Neural progenitor cell (in vitro differentiated cells): Measurements from ENCODE around the gene FAM210B.

Experiments
- EZH2 ChIP-seq: fragments of 200-600 bp; sonication (generic); IDR thresholded peaks from 2 replicates; pipeline ENCODE4 v1.6.1; 2017; ENCODE audit warnings: antibody characterized with exemption, mild to moderate bottlenecking, moderate library complexity
- TF ChIP-seq, protein P1 (sequence below): fragments of 200-600 bp; sonication (generic); IDR thresholded peaks from 2 replicates; pipeline ENCODE4 v1.5.1; 2017; ENCODE audit warnings: antibody characterized with exemption, mild to moderate bottlenecking

DNA sequence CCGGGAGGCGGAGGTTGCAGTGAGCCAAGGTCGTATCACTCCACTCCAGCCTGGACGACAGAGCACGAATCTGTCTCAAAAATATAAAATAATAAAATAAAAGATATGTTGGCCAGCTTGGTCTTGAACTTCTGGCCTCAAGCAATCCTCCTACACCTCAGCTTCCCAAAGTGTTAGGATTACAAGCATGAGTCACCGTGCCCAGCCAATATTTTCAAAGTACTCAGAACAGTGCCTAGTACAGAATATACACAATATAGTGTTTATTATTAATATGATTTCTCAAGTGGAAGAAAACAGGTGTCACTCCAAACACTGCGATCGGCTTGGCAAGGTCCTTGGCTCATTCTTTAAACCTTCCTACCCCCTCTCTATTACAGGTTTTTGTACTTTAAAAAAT lies 3.1 kb downstream of the FAM210B start:
- TF ChIP-seq, protein P1, sequence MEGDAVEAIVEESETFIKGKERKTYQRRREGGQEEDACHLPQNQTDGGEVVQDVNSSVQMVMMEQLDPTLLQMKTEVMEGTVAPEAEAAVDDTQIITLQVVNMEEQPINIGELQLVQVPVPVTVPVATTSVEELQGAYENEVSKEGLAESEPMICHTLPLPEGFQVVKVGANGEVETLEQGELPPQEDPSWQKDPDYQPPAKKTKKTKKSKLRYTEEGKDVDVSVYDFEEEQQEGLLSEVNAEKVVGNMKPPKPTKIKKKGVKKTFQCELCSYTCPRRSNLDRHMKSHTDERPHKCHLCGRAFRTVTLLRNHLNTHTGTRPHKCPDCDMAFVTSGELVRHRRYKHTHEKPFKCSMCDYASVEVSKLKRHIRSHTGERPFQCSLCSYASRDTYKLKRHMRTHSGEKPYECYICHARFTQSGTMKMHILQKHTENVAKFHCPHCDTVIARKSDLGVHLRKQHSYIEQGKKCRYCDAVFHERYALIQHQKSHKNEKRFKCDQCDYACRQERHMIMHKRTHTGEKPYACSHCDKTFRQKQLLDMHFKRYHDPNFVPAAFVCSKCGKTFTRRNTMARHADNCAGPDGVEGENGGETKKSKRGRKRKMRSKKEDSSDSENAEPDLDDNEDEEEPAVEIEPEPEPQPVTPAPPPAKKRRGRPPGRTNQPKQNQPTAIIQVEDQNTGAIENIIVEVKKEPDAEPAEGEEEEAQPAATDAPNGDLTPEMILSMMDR = no peak
- no peak for TF ChIP-seq EZH2
